ENCODE results near the gene DOK5. TPM values are rescaled to one million over a fixed set of nuclear protein-coding genes. Genes with fewer than 3 reads are reported as not detected.

Gene DOK5
- total RNA-seq, 1 donor from 2014 or later: 3.0 TPM

DNA sequence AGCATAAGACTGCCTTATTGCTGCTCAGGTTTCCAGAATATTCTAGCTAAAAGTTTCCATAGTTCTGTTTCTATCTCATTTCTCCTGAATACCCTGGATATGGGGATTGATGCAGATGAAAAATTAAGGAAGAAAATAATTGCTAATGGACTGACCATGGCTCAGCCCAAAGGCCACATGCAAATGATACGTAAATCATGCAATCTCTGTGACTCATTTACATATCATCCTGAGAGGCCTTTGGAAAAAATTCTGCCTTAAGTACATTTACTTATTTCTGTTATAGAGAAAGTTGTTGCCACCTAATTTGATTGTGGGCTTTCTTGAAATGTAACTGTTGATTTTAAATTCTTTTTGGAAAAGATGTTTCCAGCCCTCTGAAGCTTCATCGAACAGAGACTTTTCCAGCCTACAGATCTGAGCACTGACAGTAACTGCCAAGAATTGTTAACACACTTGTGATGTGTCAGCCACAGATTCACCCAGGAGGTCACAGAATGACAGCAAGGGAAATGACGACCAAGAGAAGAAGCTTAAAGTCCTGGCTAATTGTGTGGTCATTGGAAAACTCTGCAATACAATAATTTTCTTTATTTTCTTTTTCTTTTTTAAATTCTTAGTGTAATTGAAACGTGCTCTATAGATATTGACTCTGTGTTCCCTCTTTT, 174.8 kb downstream of the DOK5 start:
- DNase-seq (ENCODE audit: missing footprints) (no peak), ATAC-seq (no peak)
- intact Hi-C loops (cut with DNase I): no loop called here

DNA sequence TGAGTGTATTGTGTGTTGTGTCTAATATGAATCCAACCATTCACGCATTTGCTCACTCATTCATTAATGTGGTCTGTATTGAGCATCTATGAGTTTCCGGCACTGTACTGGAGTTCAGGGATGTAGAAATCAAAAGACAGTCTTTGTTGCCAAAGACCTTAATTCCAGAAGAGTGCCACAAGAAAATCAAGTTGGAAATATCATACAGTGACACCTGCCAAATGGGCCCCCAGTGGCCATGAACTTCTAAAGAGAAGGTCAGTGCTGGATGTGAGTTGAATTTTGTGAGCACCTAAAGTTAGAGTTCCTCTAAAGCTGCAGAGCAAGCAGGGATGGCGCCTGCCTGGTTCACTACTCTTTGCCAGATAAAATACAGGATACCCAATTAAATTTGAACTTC, 175.9 kb downstream of the DOK5 start:
- no peak for ATAC-seq
- intact Hi-C loops (cut with DNase I): no loop called here
- DNase-seq (ENCODE audit: missing footprints): no peak

DNA sequence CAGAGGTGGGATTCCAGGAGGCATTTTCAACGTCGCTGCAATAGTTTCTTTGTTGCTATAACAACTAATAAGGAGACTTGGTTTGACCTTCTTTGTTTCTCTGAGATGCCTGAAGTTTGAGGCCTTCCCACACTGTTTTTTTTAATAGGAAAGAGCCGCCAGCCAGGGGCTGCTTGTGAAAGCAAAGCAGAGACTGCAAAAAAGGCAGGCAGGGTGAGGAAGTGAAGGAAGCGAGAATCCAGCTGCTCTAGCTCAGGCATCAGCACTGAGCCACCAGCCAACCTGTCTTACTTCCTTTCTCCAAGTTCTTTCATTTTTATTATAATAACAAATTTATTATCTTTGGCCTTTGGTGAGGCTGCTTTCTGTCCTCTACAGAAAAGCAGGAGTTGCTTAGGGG, 179.1 kb downstream of the DOK5 start:
- intact Hi-C loops (cut with DNase I): no loop called here
- no peak for ATAC-seq
- DNase-seq (ENCODE audit: missing footprints): peak; percentile 39

DNA sequence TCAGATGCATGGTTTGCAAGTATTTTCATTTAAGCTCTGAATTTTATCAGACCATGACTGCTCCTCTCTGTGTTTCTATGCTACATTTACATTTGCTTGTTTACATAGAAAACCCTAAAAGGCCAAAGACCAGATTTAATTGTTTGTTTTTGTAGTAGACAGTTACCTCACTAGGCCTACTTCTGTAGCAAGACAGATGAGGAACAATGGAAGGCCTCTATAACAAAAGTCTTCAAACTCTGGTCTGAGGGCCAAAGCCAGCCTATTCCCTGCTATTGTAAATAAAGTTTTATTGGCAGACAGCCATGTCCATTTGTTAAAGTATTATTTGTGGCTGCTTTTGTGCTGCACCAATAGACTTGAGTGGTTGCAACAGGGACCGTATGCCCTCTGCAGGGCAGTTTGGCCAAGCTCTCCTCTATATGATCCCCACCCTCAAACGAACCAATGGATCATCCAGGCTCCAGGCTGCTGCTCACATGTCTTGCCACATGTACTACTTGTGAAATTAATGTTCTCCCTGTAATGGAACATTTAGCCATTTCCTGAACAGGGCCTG, 182.0 kb downstream of the DOK5 start:
- ATAC-seq: no peak
- intact Hi-C loops (cut with DNase I): no loop called here
- DNase-seq (ENCODE audit: missing footprints): peak; percentile 23

DNA sequence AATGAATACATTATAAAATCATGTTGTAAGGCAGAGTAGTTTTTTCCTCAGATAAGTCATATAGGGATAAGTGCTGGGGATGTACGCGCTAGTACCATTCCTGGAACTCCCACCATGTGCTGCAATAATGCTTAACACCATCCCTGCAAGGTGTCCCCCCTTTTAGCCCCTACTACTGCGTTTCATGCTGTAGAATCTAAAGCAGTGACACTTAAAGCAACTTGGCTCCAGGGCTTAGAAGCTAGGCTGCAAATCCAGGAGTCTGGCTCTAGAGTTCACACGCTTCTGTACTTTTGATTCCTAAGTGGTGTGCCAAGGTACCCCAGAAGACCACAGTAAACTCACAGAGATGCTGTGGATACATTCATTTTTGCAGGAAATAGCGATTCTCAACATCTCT, 183.1 kb downstream of the DOK5 start:
- ATAC-seq: no peak
- intact Hi-C loops (cut with DNase I): no loop called here

DNA sequence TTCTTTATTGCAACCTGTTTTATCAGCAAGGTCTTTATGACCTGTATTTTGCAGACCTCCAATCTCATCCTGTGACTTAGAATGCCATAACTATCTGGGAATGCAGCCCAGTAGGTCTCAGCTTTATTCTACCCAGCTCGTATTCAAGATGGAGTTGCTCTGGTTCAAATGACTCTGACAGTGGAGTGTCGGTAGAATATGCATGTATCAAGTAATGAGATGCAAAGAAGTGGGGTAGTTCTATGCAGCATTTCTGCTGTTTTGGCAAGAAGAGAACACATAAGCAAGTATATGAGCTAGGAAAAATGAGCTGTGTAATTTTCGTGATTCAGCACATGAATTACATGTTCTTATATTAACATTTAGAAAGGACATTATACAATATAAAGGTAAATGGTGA, 185.9 kb downstream of the DOK5 start:
- DNase-seq (ENCODE audit: missing footprints) (no peak), ATAC-seq (no peak)
- intact Hi-C loops (cut with DNase I): no loop called here

More for the DNA sequence above, 183.1 kb downstream of the DOK5 start:
- DNase-seq (ENCODE audit: missing footprints): no peak

DNA sequence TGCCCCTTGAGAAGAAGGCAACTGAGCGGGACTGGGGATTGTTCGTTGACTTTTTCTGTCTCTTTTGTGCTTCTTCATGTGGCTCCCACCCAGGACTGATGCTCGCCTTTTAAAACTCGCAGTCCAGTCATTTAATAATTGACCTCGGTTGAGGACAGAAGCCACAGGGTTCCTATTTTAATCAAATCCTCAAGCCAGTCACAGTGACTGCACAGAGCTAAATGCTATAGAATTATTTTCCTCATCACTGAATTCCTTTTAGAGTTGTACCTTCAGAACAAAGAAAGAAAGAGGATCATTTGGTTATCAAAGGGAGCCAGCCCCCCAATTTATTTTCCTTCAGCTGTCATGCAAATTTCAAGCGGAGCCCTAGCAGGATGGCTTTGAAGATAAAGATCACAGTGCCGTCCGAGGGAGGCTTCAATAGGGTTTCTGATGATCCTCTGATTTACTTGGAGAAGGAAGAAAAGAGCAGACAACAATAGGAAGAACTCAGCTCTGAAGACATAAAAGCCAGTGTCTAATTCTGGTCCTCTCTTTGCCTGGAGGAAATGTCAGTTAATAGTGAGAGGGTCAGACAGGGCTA, 186.6 kb downstream of the DOK5 start:
- ATAC-seq: no peak
- intact Hi-C loops (cut with DNase I): no loop called here
- DNase-seq (ENCODE audit: missing footprints): no peak

DNA sequence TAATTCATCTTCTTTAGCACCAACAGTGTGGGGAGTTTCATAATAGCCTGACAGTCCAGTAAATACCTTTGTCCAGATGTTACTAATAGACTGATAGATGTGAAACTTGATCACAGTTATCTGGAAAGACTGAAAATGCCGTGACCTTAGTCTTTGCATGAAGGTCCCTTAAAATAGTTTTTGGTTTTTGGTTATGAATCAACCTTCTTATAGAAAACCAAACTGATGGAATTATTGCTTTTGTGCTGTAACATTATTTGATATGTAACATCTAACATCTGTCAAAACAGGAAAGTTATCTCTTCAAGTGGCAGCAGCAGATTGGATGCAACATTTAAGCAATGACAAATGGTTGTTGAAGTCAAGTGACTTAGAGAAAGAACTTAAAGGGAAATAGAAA, 190.4 kb downstream of the DOK5 start:
- intact Hi-C loops (cut with DNase I): no loop called here
- no peak for ATAC-seq
- DNase-seq (ENCODE audit: missing footprints): no peak

DNA sequence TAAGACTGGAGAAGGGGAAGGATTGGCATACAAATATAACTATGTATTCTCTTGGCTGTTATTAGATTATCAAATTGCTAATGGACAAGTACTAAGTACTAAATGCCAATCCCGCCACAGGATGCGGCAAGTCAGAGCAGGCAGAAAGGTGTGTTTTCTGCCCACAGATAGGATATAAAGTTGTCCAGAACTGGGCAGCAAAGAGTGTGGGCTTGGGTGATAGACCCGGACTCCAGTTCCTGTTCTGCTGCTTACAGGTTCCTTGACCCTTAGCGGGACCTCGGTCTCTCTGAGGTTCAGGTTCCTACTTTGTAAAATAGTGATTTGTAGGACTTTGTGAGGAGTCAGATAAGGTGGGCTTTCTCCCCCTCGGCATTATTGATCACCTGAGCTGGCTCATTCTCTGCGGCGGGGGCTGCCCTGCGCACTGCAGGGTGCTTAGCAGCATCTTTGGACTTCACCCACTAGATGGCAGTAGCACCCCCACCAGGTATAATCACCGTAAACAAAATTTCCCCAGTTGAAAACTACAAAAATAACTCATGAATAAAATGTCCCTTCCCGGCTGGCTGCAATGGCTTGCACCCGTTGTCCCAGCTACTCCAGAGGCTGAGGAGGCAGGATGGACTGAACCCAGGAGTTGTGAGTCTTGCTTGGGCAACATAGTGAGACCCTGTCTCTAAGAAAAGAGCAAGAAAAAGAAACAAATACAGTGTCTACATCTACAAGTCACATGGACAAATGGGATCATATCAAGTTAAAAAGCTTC, 193.1 kb downstream of the DOK5 start:
- DNase-seq (ENCODE audit: missing footprints) (no peak), ATAC-seq (no peak)
- intact Hi-C loops (cut with DNase I): no loop called here

DNA sequence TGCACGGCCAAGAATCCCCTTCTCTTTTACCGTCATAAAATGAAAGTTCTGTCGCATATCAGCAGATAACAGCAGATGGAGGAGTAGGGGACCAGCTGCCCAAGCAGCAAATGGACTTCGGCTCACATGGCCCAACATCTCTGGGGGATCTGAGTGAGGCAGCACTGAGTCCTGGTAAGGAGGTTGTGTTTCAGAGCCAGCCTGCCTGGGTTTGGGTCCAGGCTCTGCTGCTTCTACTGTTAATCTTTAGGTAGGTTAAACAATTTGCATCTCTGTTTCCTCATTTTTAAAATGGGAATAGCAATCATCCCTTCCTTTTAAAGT, 193.6 kb downstream of the DOK5 start:
- intact Hi-C loops (cut with DNase I): no loop called here
- no peak for ATAC-seq
- no peak for DNase-seq (ENCODE audit: missing footprints)

DNA sequence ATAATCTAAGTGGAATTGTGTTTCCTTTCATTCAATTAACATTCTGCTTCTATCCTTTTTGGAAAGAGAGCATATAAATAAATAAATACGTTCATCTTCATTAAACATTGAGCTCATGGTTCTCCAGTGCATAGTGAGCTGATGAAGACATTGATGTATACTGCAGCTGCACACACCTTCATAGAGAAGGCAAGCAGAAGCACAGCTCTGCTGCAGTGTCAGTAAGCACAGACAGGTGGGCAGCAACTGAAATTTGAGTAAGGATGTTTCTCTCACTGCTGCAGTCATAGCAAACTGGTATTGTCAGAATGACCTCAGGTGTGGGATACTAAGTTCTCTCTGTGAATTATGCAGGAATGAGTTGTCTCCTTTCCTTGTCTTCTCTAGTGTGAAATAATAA, 202.9 kb downstream of the DOK5 start:
- no peak for ATAC-seq
- no peak for DNase-seq (ENCODE audit: missing footprints)
- intact Hi-C loops (cut with DNase I): no loop called here

DNA sequence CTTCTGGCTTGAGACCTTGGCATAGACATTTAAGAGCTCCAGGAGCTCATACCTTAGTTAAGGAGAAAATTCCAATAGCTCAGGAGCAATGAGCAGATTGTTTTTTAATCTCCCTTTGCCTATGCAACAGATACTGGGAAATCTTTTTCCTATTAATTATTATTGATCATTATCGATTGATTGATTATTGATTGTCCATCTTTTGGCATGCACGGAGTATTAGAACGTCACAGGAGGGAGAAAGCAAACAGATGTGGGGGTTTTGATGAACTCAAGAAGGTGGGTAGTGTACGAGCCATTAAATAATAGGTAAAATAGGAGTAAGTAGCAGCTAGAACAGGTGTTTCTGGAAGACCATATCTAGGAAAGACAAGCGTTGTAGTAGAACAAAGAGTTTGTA, 205.0 kb downstream of the DOK5 start:
- ATAC-seq (no peak), DNase-seq (ENCODE audit: missing footprints) (no peak)
- intact Hi-C loops (cut with DNase I): no loop called here

DNA sequence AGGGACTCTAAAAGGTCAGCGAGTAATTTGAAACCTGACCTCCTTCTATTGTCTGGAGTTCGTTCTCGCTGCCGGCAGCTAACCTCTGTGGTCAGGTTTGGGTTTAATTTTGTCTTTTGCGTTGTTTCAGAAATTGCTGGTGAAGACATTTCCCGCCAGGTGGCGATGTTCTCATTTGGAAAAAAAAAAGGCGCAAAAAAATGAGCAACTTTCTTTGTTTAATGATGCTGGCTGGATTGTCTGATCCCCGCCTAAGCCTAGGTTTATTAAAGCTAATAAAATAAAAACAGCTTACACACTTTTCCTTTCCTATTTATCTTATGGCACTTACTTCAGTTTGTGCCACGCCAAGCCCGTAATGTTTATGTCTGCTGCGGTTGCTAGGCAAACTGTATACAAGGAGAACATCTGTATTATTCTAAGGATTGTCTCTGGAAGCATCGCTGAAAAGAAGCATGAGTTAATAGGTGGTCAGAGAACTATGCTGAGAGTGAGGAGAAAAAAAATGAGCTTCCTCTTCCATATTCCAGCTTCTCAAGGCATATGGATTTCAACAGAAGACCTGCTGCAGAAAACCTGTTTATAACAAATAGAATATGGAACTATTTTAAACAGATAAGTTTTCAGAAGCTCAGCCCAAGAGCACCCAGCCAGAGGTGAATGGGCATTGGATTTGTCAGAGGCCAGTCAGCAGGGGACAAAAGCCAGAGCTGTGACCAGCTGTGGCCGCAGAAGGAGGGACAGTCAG, 205.7 kb downstream of the DOK5 start:
- intact Hi-C loops (cut with DNase I): no loop called here

DNA sequence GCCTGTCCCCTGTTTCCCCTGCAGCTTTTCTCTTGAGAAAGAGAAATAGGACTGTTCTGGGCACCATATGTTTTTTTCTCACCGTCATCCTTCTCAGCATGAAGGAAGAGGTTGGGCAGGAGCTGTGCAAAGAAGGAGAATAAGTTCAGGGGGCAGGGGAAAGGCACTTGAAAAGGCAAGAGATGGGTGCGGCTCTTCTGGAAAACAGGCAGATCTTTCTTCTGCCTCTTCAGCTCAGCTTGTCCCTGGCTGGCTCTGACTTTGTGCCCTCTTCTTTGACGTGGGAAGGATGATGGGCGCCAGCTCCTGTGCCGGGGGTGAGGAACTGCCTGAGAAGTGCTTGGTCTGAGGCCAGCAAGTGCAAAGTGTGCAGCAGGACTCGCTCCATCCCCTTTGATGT, 206.5 kb downstream of the DOK5 start:
- intact Hi-C loops (cut with DNase I): no loop called here
- DNase-seq (ENCODE audit: missing footprints) (no peak), ATAC-seq (no peak)

More for the DNA sequence above, 205.7 kb downstream of the DOK5 start:
- no peak for DNase-seq (ENCODE audit: missing footprints)
- no peak for ATAC-seq

DNA sequence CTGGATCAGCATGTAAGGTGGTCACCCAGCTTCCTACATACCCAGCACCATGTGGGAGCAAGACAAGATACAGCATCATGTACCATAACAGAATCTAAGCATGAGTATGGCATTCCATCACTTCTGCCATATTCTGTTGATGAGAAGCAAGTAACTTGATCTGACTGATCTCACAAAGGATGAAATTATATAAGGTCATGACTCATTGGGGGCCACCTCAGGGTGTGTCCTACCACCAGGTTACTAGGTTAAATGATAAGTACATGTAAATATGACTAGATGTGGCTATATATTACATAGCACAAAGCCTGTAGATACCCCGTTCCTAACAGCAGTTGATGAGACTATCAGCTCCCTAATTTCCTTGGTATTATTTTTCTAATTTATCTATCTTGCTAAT, 213.1 kb downstream of the DOK5 start:
- intact Hi-C loops (cut with DNase I): no loop called here
- ATAC-seq: no peak
- no peak for DNase-seq (ENCODE audit: missing footprints)

DNA sequence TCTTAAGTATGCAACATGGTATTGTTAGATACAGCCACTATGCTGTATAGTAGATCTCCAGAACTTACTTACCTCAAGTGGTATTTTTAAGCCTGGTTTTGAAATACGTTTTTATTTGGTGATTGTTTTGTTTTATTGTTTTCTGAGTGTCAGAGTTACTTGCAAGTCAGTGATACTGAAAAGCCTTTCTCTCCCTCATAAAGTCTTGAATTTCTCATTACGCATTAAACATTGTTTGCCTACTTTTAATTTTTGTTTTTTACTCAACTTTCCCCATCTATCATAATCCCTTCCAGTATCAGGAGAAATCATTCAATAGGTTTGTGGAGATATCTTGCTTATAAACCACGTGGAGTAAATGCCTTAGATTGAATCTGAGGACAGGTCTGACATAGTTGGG, 214.9 kb downstream of the DOK5 start:
- intact Hi-C loops (cut with DNase I): no loop called here
- DNase-seq (ENCODE audit: missing footprints) (no peak), ATAC-seq (no peak)

DNA sequence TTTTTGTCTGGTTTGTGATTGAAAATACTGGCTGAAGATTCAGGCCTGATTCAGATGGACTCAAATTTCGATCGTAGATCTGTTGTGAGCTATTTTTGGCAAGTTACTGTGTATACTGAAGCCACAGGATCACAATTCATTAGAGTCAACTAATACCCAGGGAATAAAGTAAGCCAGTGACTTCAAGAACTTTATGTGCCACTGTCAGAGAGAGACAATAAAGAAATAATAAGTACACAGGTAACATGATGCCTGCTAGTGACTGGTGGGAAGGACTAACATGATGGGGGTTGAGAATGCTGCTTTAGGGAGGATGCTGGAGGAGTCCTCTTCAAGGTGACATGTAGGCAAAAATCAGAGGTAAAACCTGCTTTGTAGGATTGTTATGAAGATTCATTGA, 215.9 kb downstream of the DOK5 start:
- intact Hi-C loops (cut with DNase I): no loop called here
- DNase-seq (ENCODE audit: missing footprints) (no peak), ATAC-seq (no peak)

DNA sequence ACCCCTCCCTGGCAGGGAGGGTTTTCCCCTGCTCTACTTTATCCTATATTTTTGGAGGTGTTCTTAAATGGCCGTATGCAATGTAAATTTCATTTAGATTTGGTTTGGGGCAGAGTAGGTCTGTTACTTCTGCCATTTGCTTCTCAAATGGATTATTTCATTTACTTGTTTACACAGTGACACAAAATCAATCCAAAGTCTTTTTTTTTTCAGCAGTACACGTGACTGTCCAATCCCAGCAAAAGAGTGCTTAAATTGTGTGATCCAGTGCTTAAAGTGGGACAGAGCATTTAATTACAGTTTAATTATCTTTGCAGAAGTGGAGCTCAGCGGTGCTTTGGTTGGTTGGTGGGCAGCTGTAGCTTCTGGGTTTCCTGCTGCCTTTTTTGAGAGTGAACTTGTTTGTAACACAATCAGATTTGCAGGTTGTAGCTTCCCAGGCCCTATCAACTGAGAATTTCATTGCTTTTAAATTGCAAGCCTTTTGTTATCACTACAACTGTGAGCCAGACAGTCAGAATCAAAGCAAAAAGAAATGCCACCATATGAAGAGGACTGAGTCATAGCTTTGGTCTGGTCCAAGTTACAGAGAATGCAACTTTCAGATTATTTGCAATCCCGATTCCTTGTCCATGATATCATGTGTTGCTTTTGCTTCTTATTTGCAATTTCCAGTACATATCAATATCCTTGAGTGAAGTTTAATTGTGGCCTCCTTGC, 216.9 kb downstream of the DOK5 start:
- ATAC-seq: no peak
- intact Hi-C loops (cut with DNase I): no loop called here
- no peak for DNase-seq (ENCODE audit: missing footprints)

DNA sequence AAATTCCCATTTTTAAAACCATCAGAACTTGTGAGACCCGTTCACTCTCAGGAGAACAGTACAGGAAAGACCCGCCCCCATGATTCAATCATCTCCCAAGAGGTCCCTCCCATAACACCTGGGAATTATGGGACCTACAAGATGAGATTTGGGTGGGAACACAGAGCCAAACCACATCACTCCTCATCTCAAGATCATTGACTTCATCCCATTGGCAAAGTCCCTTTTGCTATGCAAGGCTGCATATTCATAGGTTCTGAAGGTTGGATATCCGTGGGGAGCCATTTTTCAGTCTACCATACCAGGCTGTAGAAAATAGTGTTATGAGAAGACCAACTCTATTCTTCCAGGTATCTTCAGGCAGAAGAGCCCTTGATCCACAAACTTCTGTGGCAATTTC, 219.1 kb downstream of the DOK5 start:
- no peak for DNase-seq (ENCODE audit: missing footprints)
- ATAC-seq: no peak
- intact Hi-C loops (cut with DNase I): no loop called here
